ENCODE measurements around the gene TTC28.

The TTC28 gene

DNA sequence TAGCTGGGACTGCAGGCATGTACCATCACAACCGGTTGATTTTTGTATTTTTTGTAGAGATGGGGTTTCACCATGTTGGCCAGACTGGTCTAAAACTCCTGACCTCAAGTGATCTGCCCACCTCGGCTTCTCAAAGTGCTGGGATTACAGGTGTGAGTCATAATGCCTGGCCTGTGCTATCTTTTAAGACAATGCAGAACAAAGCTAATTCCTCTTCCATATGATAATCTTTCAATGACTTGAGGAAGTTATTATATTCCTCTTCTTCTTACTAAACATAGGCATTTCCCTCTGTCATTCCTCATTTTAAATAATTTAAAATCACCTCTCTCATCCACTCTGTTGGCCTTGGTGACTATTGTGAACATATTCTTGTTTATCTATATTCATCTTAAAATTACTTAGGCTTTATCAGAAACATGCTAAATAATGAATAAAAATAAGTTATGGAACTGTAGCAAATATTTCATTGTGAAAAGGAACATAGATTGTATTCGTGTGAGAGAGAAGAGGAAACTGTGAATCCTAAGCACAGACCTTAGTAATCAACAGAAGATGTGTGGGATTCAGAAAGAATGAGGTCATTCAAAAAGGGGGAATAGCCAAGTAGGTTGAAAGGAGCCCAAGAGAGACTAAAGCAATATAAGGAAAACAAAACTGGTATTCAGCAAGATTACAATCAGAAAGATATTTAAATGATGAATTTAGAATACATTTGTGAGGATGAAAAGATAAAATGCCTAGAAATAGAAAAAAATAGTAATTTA, 269.4 kb downstream of the TTC28 start:
- H3K4me3 ChIP-seq (ENCODE audit: low read depth, low read length): no peak overlapping the region
- no peak for DNase-seq (ENCODE audit: low read depth)
- TF ChIP-seq, protein P1, sequence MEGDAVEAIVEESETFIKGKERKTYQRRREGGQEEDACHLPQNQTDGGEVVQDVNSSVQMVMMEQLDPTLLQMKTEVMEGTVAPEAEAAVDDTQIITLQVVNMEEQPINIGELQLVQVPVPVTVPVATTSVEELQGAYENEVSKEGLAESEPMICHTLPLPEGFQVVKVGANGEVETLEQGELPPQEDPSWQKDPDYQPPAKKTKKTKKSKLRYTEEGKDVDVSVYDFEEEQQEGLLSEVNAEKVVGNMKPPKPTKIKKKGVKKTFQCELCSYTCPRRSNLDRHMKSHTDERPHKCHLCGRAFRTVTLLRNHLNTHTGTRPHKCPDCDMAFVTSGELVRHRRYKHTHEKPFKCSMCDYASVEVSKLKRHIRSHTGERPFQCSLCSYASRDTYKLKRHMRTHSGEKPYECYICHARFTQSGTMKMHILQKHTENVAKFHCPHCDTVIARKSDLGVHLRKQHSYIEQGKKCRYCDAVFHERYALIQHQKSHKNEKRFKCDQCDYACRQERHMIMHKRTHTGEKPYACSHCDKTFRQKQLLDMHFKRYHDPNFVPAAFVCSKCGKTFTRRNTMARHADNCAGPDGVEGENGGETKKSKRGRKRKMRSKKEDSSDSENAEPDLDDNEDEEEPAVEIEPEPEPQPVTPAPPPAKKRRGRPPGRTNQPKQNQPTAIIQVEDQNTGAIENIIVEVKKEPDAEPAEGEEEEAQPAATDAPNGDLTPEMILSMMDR (IDR thresholded peaks at IDR 0.05; ENCODE audit: control insufficient read depth, extremely low read depth, insufficient read depth): no peak

DNA sequence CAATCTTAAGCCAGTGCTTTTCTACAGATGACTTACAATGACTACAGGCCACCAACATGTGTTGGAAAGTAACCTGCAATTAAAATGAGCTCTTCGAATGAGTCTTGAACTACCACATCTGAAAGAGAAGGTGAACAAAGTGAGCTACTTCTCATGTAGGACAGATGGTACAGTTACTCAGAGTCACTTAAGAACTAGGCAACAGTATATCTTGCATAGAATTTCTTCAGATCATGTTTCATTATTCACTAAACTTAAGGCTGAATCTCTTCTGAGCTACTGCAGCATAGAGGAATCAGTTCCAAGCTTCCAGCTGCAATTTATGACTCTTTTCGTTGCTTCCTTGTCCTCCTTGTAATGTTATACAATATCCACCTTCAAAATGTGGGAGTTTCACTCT, 270.9 kb downstream of the TTC28 start:
- TF ChIP-seq, protein P1 (IDR thresholded peaks at IDR 0.05; ENCODE audit: control insufficient read depth, extremely low read depth, insufficient read depth): no peak
- no peak overlapping the region for H3K4me3 ChIP-seq (ENCODE audit: low read depth, low read length)
- no peak for DNase-seq (ENCODE audit: low read depth)

DNA sequence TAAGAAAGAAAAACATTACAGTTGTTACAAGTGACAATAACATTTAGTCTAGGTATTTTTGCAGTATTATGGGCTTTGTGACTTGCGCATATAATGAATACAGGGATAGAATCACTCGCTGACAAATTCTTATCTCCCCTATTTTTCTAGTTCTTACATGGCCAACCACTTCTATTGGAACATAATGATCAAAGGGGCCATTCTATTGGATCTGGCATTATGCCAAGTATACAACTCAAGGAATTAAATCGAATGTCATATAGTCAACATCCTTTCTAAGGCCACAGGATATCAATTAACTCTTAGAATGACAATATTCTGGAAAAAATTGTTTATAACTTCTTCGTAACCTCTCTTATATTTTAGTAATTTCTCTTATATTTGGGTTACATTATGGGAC, 272.0 kb downstream of the TTC28 start:
- no peak for DNase-seq (ENCODE audit: low read depth)
- no peak overlapping the region for H3K4me3 ChIP-seq (ENCODE audit: low read depth, low read length)
- TF ChIP-seq, protein P1 (IDR thresholded peaks at IDR 0.05; ENCODE audit: control insufficient read depth, extremely low read depth, insufficient read depth): no peak

DNA sequence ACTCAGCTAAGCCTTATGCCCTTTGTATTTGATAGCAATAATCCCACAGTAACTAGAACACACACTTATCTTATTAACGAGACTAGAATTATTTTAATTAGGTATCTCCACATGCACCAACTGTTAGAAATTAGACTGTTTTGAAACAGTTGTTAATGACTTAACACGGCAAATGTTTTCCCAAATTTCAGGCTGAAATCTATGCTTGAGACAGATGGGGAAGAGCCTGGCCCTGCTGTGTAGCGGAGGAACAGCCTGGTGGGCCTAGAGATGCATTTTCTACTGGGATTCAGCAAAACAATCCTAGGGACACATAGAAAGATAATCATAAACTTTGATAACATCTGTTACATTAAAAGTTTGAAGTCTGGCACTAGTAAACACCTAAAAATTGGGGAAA, 273.4 kb downstream of the TTC28 start:
- H3K4me3 ChIP-seq (ENCODE audit: low read depth, low read length): no peak overlapping the region
- DNase-seq (ENCODE audit: low read depth): no peak
- TF ChIP-seq, protein P1 (IDR thresholded peaks at IDR 0.05; ENCODE audit: control insufficient read depth, extremely low read depth, insufficient read depth): no peak

DNA sequence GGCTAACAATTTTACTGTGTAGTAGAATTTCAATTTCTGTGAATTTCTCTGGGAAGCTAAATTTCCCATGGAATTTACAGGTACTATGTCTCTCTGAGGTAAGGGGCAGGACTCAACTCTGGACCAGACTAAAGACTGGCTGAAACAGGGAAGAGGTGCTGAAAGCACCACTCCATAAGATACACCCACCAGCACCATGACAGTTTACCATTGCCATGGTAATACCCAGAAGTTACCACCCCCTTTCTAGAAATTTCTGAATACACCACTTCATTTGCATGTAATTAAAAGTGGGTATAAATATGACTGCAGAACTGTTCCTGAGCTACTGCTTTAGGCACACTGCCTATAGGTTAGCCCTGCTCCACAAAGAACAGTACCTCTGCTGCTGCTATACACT, 274.1 kb downstream of the TTC28 start:
- TF ChIP-seq, protein P1 (IDR thresholded peaks at IDR 0.05; ENCODE audit: control insufficient read depth, extremely low read depth, insufficient read depth): no peak

DNA sequence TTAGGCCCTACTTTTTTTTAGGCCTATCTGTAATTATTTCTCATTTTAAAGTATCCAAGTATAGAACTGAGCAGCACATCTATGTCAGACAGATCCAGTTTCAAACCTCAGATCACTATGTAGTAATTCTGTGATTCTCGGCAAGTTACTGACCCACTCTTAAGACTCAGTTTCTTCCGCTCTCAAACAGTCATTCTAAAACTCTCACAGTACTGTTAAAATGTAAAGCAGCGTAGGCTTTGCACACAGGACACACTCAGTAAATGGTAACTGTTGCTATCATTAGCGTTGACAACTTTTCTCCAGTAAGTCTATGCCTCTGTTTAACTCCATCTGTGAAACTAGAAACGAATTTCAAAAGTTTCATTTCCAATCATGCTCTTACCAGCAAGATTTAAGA, 277.1 kb downstream of the TTC28 start:
- DNase-seq (ENCODE audit: low read depth): no peak
- TF ChIP-seq, protein P1 (IDR thresholded peaks at IDR 0.05; ENCODE audit: control insufficient read depth, extremely low read depth, insufficient read depth): no peak
- no peak overlapping the region for H3K4me3 ChIP-seq (ENCODE audit: low read depth, low read length)

More for the DNA sequence above, 274.1 kb downstream of the TTC28 start:
- no peak for DNase-seq (ENCODE audit: low read depth)
- H3K4me3 ChIP-seq (ENCODE audit: low read depth, low read length): no peak overlapping the region

DNA sequence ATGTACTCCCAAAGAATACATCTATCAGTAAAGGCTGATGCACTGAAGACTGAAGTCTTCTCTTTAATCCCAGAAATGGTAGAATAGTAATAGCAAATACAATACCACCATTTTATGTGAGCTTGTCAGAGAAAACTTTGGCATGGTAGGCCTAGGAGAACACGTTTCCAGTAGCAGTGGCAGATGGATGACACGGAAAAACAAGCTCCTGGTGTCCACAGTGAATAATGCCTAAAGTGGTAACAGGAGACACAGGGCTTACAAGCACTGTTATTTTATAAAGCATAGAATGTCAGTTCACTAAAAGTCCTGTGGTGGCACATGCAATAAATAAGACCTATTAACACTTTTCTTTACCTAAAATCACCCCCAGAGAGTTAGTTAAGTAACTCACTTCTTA, 277.6 kb downstream of the TTC28 start:
- DNase-seq (ENCODE audit: low read depth): no peak
- H3K4me3 ChIP-seq (ENCODE audit: low read depth, low read length): no peak overlapping the region
- TF ChIP-seq, protein P1 (IDR thresholded peaks at IDR 0.05; ENCODE audit: control insufficient read depth, extremely low read depth, insufficient read depth): no peak

Measured in LNCaP clone FGC (cell line).